Measurements from ENCODE around the gene COL23A1.

Gene COL23A1

DNA sequence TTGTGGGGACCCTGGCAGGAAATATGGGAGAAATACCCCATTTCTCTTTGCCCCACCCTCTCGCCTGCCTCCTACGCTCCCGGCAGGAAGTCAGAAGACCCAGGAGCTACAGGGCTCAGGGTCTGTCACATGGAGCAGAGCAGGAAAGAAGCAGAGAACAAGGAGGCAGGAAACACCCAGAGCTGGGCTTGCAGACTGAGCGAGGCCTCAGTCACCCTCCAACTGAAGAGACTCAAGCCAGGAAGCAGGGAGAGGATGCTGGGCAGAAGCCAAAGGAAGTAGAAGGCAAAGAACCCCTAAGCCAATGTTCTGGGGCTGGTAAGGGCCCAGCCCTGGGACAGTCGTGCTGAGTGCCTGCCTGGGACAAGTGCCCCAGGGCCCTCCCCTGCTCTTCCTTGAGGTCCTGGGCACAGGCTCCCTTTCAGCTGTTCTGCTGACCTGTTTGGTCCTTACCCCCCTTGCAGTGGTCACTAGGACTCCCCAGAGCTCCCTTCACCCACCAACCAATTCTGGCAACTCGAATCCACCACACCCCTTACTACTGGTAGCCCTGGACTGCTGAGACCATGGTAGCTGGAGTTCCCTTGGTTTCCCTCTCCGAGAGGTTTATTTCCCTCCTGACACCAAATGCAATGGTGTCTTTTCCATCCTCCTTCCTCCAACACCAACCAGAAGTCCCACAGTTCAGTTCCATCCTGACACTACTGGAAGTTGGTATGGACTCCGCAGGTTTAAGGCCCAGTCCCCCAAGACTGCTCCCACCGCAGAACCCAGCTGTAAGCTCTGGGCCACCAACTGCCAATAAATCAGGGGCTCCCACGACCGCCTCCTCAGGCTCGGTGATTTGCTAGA is 157.5 kb downstream of the COL23A1 start:
- Histone ChIP-seq H3K36me3 (ENCODE audit: control insufficient read depth, insufficient read depth, low read length) (no peaks in the 10 kb centered on the region), H3K27me3 (ENCODE audit: control insufficient read depth, insufficient read depth, low read length, poor library complexity, severe bottlenecking) (no peaks in the 10 kb centered on the region), H3K9me3 (ENCODE audit: control insufficient read depth, low read length) (no peaks in the 10 kb centered on the region), H3K4me1 (ENCODE audit: control insufficient read depth, insufficient read depth, low read length) (peaks cover 20% of the 10 kb centered on the region), H3K27ac (ENCODE audit: insufficient read depth, low read depth, low read length, poor library complexity, severe bottlenecking) (no peak overlapping the region), H3K4me3 (ENCODE audit: insufficient read depth, low read depth, low read length) (no peak overlapping the region)
- WGBS, 2 experiments: 93 to 95% methylated on average over 12 of the region's 12 CpGs

DNA sequence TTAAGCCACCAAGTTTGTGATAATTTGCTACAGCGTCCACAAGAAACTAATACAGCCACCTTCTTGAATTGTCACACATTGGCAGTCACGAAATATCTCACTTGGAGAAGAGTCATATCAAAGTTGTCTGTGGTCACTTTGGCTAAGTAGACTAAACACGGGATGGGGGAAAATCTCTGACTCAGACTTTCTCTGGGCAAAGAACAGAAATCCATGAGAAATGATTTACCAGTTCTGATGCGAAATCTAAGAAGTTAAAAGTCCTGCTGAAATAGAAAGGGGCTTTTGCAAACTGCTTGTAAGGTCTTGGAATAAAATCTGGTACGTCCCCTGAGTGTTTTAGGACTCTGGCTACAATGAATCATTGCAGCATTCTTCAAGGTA is 158.4 kb downstream of the COL23A1 start:
- Histone ChIP-seq H3K27me3 (ENCODE audit: control insufficient read depth, insufficient read depth, low read length, poor library complexity, severe bottlenecking) (no peaks in the 10 kb centered on the region), H3K27ac (ENCODE audit: insufficient read depth, low read depth, low read length, poor library complexity, severe bottlenecking) (no peak overlapping the region), H3K36me3 (ENCODE audit: control insufficient read depth, insufficient read depth, low read length) (no peaks in the 10 kb centered on the region), H3K4me1 (ENCODE audit: control insufficient read depth, insufficient read depth, low read length) (peaks cover 25% of the 10 kb centered on the region), H3K4me3 (ENCODE audit: insufficient read depth, low read depth, low read length) (no peak overlapping the region), H3K9me3 (ENCODE audit: control insufficient read depth, low read length) (no peaks in the 10 kb centered on the region)
- 94 to 95% methylated on average over 5 of the region's 5 CpGs for WGBS, 2 experiments

DNA sequence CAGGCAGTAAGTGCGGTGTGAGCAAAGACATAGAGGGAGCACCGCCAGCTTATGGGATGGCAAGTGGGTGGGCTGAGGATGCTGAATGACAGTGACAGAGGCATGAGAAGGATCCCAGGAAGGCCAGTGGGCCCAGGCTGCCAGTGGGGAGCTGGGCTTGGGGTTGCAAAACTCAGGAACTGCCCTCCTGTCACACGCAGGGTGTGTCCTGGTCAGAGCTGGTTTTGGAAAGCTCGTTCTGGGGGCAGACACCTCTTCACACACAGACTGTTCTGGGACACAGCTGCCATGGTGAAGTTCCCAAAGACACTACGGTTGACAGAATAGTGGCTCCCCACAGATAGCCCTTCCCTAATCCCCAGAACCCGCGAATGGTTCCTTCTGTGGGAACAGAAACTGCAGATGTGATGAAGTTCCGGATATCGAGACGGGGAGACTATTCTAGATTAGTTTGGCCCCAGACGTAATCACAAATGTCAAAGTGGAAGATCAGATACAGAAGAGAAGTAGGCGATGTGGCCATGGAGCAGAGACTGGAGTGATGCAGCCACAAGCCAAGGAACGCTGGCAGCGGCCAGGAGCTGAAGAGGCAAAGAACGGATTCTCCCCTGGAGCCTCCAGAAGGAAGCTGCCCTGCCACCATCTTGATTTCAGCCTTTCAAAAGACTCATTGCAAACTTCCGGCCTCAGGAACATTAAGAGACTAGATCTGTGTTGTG is 159.0 kb downstream of the COL23A1 start:
- H3K27ac ChIP-seq (ENCODE audit: insufficient read depth, low read depth, low read length, poor library complexity, severe bottlenecking): no peak overlapping the region
- no peak overlapping the region for H3K4me3 ChIP-seq (ENCODE audit: insufficient read depth, low read depth, low read length)
- H3K27me3 ChIP-seq (ENCODE audit: control insufficient read depth, insufficient read depth, low read length, poor library complexity, severe bottlenecking): no peaks in the 10 kb centered on the region
- no peaks in the 10 kb centered on the region for H3K36me3 ChIP-seq (ENCODE audit: control insufficient read depth, insufficient read depth, low read length)
- WGBS, 2 experiments: 94 to 95% methylated on average over 16 of the region's 16 CpGs
- peaks cover 25% of the 10 kb centered on the region for H3K4me1 ChIP-seq (ENCODE audit: control insufficient read depth, insufficient read depth, low read length)
- H3K9me3 ChIP-seq (ENCODE audit: control insufficient read depth, low read length): no peaks in the 10 kb centered on the region

DNA sequence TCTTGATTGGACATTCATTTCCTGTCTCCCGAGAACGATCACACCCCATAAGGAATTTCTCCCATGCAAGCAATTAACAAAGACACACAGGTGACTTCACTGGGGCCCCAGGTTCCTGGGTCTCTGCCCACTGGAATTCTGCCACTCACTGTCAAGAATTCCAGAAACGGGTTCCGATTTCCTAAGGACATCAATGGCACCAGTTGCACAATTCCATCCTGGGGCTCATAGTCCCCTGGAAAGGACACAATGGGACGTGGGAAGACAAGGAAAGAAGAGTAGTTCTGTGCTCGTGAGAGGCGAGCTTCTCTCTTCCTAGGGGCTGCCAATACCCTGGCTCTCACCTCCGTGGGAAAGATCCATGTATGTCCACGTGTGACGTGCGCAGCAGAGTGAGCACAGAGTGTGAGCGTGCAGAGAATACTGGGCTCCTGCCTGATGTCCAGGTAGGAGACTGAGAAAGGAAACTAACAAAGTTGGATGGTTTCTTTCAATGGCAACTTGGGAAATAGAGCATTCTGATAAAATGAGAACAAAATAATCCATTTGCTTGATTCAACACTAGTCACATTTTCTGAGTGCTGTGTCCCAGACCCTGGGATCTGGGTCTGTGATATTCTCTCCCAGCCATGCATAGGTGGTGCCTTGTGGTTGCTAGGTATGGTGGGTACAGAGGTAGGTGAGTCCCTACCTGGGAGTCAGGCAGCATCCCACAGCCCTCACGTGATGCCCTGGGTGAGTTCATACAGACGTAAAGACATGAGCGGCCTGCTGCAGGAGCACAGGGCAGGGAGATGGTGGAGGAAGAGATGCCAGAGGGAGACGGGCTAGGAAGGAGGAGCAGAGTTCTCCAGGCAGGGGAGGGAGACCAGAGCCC is 159.8 kb downstream of the COL23A1 start:
- no peak overlapping the region for H3K4me3 ChIP-seq (ENCODE audit: insufficient read depth, low read depth, low read length)
- no peaks in the 10 kb centered on the region for H3K27me3 ChIP-seq (ENCODE audit: control insufficient read depth, insufficient read depth, low read length, poor library complexity, severe bottlenecking)
- no peak overlapping the region for H3K27ac ChIP-seq (ENCODE audit: insufficient read depth, low read depth, low read length, poor library complexity, severe bottlenecking)
- H3K9me3 ChIP-seq (ENCODE audit: control insufficient read depth, low read length): no peaks in the 10 kb centered on the region
- 92 to 93% methylated on average over 16 of the region's 16 CpGs for WGBS, 2 experiments
- peaks cover 24% of the 10 kb centered on the region for H3K4me1 ChIP-seq (ENCODE audit: control insufficient read depth, insufficient read depth, low read length)
- no peaks in the 10 kb centered on the region for H3K36me3 ChIP-seq (ENCODE audit: control insufficient read depth, insufficient read depth, low read length)

DNA sequence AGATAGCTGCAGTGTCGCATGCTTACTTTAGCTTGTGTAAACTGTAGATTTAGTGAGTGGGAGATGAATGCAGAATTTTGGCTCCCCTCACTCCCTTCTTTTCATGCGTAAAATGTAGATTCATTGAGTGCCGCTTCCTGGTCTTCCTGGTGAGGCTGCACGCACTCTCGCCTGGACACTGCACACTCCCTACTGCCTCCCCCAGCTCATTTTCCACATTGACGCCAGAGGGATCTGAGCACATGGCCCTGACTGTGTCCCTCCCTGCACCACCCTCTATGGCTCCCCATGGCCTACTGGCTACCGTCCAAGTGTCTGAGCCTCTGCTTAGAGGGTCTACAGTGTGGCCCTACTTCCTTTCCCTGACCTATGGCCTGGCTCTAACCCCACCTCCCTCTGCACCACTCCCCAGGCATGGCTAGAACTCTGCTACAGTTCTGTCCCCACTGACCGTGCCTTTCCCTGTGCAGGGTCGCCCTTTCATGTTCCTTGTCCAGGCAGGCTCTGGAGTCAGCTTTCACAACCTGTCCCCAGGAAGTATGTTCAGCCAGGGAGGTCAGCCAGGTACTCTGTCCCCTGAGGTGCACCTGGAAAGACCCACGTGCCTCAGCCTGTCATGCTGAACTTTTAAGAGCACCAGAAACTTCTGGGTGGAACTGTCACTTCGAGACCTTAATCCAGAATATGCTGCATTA is 160.6 kb downstream of the COL23A1 start:
- Histone ChIP-seq H3K9me3 (ENCODE audit: control insufficient read depth, low read length) (no peaks in the 10 kb centered on the region), H3K36me3 (ENCODE audit: control insufficient read depth, insufficient read depth, low read length) (no peaks in the 10 kb centered on the region), H3K27ac (ENCODE audit: insufficient read depth, low read depth, low read length, poor library complexity, severe bottlenecking) (no peak overlapping the region), H3K27me3 (ENCODE audit: control insufficient read depth, insufficient read depth, low read length, poor library complexity, severe bottlenecking) (no peaks in the 10 kb centered on the region), H3K4me3 (ENCODE audit: insufficient read depth, low read depth, low read length) (no peak overlapping the region), H3K4me1 (ENCODE audit: control insufficient read depth, insufficient read depth, low read length) (peaks cover 21% of the 10 kb centered on the region)
- WGBS, 2 experiments: 93 to 94% methylated on average over 11 of the region's 11 CpGs

DNA sequence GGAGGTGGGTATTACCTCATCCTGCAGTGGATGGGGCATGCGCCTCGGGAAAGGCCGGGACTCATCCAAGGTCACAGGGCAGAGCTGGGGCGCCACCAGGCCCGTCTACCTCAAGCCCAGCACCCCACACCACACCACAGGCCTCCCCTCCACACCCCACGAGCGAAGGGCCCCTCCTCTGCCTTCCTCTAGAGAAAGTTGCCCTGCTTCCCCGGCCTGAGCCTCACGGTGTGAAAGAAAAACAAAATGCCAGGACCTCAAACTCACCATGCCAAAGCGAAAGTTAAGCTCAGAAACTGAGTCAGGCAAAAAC is 161.1 kb downstream of the COL23A1 start:
- Histone ChIP-seq H3K27me3 (ENCODE audit: control insufficient read depth, insufficient read depth, low read length, poor library complexity, severe bottlenecking) (no peaks in the 10 kb centered on the region), H3K27ac (ENCODE audit: insufficient read depth, low read depth, low read length, poor library complexity, severe bottlenecking) (no peak overlapping the region), H3K9me3 (ENCODE audit: control insufficient read depth, low read length) (no peaks in the 10 kb centered on the region), H3K4me3 (ENCODE audit: insufficient read depth, low read depth, low read length) (no peak overlapping the region), H3K36me3 (ENCODE audit: control insufficient read depth, insufficient read depth, low read length) (no peaks in the 10 kb centered on the region), H3K4me1 (ENCODE audit: control insufficient read depth, insufficient read depth, low read length) (peaks cover 26% of the 10 kb centered on the region)
- 90 to 91% methylated on average over 10 of the region's 10 CpGs for WGBS, 2 experiments

DNA sequence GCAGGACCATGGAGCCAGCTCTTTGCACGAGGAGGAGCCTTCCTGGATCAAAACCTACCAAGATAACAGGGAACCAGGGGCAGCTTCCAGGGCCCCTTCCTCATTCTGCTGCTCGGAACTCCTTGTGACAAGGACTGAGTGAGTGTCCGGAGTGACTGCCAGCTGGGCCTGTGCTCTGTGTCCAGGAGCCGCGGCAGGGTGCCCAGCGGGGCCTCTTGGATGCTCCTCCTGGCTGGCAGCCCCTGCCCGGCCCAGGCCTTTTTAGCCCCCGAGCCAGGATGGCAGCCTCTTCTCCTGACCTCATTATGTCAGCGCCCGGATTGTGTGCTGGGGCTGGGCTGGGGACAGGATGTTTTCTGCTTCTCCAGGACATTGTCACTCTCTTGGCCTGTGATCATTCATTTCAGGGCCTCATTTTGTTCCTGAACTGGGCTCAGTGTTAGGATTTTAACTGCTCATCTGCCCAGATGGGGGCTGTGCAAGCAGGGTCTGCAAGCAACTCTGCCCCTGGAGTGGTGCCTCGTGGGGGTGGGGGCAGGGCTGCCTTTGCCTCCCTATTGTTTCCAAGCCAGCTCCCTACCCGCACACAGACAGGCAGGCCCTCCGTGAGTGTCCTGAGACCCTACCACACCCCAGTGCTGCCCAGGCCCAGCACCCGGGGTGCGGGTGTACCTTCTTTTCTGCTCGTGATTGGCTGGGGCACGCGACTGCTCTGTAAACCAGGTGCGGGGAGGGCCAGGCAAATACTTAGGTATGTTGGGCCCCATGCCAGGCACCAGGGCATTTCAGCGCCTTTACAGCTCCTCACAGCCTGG is 161.6 kb downstream of the COL23A1 start:
- 77 to 79% methylated on average over 20 of the region's 20 CpGs for WGBS, 2 experiments
- no peaks in the 10 kb centered on the region for H3K36me3 ChIP-seq (ENCODE audit: control insufficient read depth, insufficient read depth, low read length)
- no peaks in the 10 kb centered on the region for H3K9me3 ChIP-seq (ENCODE audit: control insufficient read depth, low read length)
- no peak overlapping the region for H3K4me3 ChIP-seq (ENCODE audit: insufficient read depth, low read depth, low read length)
- H3K27me3 ChIP-seq (ENCODE audit: control insufficient read depth, insufficient read depth, low read length, poor library complexity, severe bottlenecking): no peaks in the 10 kb centered on the region
- peak overlapping the region; percentile 26 for H3K27ac ChIP-seq (ENCODE audit: insufficient read depth, low read depth, low read length, poor library complexity, severe bottlenecking)
- H3K4me1 ChIP-seq (ENCODE audit: control insufficient read depth, insufficient read depth, low read length): peaks cover 29% of the 10 kb centered on the region

DNA sequence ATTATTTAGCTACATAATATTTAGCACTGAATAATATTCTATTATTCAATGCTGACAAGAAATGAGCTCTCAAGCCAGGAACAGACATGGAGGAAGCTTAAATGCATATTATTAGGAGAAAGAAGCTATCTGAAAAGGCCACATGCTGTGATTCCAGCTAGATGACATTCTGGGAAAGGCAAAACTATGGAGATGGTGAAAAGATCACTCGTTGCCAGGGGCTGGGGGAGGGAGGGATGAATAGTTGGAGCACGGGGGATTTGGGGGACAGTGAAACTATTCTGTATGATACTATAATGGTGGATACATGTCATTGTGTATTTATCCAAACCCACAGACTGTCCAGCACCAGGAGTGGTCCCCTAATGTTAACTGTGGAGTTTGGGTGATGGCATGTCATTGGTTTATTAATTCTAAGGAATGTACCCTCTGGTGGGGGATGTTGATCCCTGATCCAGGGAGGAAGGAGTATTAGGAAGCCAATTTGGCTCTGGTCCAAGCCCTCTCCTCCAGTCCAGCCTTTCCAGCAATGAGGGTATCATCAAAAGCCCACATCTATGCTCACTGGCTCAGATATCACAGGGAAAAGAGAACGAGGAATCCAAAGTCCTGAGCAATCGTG is 162.5 kb downstream of the COL23A1 start:
- no peaks in the 10 kb centered on the region for H3K27me3 ChIP-seq (ENCODE audit: control insufficient read depth, insufficient read depth, low read length, poor library complexity, severe bottlenecking)

More for the DNA sequence above, 162.5 kb downstream of the COL23A1 start:
- H3K4me1 ChIP-seq (ENCODE audit: control insufficient read depth, insufficient read depth, low read length): peaks cover 29% of the 10 kb centered on the region
- no peak overlapping the region for H3K4me3 ChIP-seq (ENCODE audit: insufficient read depth, low read depth, low read length)
- no peaks in the 10 kb centered on the region for H3K36me3 ChIP-seq (ENCODE audit: control insufficient read depth, insufficient read depth, low read length)
- 72 to 79% methylated on average over 4 of the region's 4 CpGs for WGBS, 2 experiments
- H3K27ac ChIP-seq (ENCODE audit: insufficient read depth, low read depth, low read length, poor library complexity, severe bottlenecking): no peak overlapping the region
- no peaks in the 10 kb centered on the region for H3K9me3 ChIP-seq (ENCODE audit: control insufficient read depth, low read length)

All from ectodermal cell (in vitro differentiated cells).